GM21786 (cell line): Measurements from ENCODE around the gene STAT6.
A peak's percentile ranks its signal among the peaks of the same experiment; 100 is the strongest.
"Not testable (repeated sequence)": the region's sequence is repeated elsewhere in the genome, so short reads cannot be mapped to it uniquely, and the experiment has no call there.

ENCODE experiments used
- ATAC-seq: cut with Tn5 transposase; IDR thresholded peaks from one replicate; pipeline ENCODE4 v1.9.1; 2021; ENCODE audit not compliant: unreplicated experiment

STAT6 gene

DNA sequence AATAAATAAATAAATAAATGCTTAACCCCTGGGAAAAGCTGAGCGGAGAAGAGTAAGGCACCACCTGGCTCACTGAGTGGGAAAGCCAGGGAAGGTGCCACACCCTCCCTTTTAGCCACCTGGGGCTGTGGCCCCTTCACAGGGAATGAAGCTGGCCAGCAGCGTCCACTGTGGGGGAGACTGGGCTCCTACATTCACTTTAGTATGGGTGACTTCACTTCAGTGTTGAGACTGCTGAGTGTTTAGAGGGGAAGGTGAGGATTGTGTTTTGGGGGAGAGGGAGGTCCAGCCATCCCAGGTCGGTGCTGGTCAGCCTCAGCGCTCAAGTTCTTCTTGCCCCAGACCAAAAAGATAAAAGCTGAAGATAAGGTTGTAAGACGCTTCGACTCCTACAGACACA is 20.7 kb downstream of the STAT6 start:
- no peak for ATAC-seq

- no peak for ATAC-seq
Observed at GRCh38 chr12:57089271-57090245, 21.6 kb downstream of the STAT6 start.

DNA sequence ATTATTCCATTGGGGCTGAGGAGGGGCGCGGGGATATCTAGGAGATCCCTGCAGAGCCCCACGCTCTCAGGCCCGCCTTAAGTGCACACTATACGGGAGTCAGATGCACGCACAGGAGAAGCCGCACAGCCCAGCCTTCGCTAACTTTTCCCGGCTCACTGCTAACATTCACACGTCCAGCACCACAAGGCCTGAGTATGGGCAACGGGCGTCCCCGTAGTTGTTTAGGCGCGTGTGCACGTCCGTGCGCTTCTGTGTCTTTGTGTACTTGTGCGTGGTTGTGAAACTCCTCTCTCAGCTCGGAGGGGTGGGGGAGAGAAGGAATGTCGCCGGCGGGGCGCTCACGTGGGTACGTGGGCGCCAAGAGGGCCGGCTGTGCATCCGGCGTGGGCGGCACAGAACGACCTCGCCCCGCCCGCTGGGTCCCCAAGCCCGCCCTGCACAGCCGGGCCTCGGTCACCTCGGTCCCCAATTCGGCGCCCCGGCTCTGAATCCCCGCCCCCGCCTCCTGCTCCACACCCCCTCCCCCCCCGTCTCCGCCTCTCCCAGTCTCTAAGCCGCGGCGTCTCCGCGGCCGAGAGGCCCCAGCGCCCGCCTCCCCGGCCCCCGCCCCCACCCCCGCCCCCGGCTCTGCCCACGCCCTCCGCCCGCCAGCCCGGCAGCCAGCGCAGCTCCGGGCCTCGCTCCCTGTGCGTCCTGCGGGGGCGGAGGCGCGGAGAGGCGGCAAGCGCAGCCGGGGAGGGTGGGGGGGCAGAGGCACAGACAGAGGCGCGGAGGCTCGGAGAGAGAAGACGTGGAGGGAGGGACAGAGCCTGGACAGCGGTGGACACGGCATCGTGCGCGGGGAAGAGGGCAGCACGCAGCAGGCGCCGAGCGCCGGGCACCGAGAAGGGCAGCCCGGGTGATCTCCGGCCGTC is 22.6 kb downstream of the STAT6 start, which contains the start of gene NAB2:
Gene NAB2, plus strand, starts transcription at position 761 of the 917 bp plus-strand sequence. CDS start 158 bp downstream, outside the sequence.
- peak; percentile 59 for ATAC-seq

DNA sequence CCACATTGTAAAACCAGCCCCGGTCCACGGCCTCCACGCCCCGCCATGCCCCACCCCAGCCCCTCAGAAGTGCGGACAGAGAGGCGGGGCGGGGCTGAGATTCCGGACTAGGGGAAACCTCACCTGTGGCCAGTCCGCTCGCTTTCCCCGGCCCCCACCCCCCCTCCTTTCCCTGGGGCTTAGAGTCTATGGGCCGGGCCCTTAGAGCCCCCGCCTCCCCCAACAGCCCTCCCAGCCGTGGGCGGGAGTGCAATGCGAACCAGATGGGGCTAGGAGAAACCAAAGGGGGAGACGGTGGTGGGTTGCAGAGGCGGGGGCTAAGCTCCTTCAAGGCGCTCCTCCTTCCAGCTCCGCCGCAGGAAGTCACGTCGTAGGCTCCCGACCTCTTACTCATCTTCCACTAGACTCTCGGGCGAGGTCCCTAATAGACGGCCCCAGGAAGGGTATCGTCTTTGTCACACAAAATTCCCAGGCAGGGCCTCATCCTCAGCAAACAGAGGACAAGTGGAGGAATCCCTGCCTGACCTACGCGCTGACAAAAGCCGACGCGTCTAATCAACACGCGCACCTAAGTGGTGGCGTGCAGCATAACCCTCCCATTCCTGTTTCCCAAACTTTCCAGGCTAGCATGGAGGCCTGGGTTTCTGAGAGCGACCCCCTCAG is 23.3 kb downstream of the STAT6 start:
- peak; percentile 34 for ATAC-seq

GRCh38 chr12:57087010-57087690 is 24.0 kb downstream of the STAT6 start:
- ATAC-seq: peak; percentile 17

DNA sequence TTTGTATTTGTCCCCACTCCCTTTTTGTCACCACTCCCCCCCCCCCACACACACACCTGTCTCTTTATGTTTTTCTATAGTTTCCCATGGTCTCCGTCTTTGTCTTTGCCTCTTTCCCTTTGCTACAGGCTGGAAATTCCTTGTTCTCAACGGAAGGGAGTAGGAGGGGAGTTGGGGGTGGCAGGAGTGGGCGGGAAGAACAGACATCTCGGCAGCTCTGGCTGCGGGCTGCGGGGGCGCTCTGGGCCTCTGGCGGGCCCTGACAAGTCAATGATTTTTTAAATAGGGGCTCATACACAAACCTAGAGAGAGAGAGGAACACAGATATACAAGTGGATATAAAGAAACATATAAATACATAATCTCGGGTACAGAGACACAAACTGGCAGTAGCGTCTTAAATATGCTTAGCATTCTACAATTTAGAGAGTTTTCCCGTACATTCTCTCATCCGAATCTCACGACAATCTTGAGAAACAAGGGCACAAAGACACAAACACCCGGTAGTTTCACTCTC is 24.6 kb downstream of the STAT6 start:
- no peak for ATAC-seq

DNA sequence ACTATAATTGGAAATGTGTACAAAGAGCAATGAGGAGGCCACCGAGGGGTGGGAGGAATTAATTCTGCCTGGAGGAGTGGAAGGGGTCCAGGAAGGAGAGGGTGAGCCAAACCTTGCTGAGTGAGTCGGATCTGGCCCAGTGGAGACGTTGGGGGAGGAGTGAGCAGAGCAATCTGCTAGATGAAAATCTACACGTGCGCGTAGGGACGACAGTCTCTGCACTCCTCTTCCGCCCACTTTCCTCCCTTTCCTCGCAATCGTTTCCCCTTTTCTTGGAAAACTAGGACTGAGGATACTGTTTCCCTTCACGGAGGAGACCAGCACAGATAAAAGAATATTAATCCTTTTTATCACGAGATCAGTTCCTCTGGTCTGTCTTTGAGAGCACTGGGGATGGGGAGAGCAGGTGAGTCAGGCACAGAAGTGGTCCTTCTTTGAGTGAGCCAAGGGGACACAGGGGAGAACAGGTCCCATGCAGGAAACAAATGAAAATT is 25.1 kb downstream of the STAT6 start:
- no peak for ATAC-seq

GRCh38 chr12:57080855-57081254 is 30.3 kb downstream of the STAT6 start:
- no peak for ATAC-seq

DNA sequence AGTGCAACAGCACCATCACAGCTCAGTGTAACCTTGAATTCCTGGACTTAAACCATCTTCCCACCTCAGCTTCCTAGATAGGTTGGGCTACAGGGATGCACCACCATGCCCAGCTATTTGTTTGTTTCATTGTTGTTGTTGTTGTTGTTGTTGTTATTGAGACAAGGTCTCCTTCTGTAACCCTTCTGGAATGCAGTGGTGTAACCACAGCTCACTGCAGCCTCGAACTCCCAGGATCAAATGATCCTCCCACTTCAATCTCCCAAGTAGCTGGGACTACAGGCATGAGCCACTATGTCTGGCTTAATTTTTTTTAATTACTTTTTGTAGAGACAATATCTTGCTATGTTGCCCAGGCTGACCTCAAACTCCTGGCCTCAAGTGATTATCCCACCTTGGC is 31.3 kb downstream of the STAT6 start:
- ATAC-seq: no peak

DNA sequence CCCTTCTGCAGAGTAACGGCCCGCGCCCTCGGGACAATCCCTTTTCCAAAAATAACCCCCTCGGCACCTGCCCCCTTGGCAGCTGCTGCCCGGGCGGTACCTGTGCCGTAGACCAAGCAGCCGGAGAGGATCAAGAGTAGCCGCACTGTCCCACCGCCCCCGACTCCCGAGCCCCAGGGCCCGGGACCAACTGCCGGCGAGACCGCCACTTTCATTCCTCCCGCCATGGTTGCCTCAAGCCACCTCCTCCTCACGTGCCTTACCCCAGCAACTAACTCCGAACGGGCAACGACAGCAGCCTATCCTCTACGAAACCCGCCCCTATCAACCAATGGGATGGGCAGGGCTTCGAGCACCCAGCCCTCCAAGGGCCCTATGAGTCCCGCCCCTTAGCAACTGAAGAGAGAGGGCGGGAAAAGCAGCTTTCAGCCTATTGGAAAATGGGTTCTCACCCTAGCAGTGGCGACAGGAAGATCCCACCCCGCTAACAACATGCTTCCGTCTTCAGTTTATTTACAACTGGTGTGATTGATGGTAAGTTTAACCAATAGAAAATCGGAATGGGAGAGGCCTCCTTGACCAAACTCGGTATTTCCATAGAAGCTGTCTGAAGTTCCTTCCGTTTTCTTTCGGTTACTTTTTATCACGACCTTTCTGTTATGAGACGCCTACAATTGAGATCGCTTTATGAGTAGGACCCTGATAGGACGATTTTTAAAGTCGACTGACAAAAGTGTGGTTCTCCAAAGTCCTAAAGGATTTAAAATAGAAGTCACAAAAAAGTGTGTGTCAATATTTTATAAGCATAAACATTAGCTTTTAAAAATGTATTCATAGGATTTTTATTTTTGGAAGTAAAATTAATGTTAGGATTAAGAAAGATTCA is 32.4 kb downstream of the STAT6 start, which contains the start of gene NEMP1:
Gene NEMP1, minus strand, starts transcription at position 273 of the 886 bp plus-strand sequence. Its CDS starts 46 bp downstream, at position 227.
- peak; percentile 96 for ATAC-seq

- not testable (repeated sequence) for ATAC-seq
Observed at GRCh38 chr12:57073566-57074450, 37.4 kb downstream of the STAT6 start.

DNA sequence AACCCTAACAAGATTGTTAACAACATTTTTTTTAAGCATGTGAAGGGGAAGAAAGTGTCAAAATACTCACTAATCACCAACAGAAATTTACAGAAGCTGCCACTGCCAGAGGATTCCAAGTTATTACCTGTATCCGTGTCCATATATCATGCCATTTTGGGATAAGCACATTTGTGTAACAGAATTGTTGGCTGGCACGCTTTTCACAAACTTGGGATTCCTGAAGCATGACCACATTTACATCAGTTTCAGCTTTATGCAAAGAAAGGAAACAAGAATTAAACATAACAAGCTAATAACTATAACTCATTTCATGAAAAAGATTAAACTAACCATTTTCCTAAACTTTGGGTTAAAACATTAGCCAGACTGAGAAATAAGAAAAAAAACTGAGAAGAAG is 38.5 kb downstream of the STAT6 start:
- ATAC-seq: no peak

GRCh38 chr12:57069523-57069922 is 41.6 kb downstream of the STAT6 start:
- ATAC-seq: peak; percentile 69

- no peak for ATAC-seq
Observed at GRCh38 chr12:57066245-57066644, 44.9 kb downstream of the STAT6 start.

- ATAC-seq: peak; percentile 91
Observed at GRCh38 chr12:57063991-57064685, 47.0 kb downstream of the STAT6 start.

GRCh38 chr12:57058454-57058853 is 52.7 kb downstream of the STAT6 start:
- no peak for ATAC-seq

GRCh38 chr12:57057067-57057751 is 54.0 kb downstream of the STAT6 start:
- ATAC-seq: no peak
